Activated CD4-positive, alpha-beta T cell treated with anti-CD3 and anti-CD28 coated beads for 1 hour (primary cell): Measurements from ENCODE around the gene WFS1.

Experiments used
- DNase-seq: peaks from one replicate; pipeline ENCODE4 v3.0.0-alpha.2; 2020

WFS1 gene

DNA sequence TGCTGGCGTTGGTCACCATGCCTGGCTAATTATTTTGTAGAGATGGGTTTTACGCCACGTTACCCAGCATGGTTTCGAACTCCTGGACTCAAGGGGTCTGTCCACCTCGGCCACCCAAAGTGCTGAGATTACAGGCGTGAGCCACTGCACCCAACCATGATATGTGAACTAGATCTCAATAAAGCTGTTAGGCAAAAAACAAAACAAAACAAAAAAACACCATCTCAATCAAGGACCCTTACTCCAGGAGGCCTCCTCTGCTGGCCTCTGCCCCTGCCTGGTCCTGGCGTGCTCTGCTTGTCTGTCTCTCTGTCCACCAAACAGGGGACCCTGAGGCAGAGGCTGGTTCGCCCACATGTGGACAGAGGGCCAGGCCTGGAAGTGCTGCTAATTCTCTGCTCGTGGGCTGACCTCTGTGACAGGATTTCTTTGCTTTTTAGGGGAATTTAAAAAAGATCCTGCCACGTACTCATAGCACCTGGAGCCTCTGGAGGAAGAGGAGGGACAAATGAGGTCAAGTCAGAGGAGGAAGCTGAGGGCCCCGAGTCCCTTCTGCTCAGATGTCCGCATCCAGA is 32.7 kb upstream of the WFS1 start:
- no peak for DNase-seq

DNA sequence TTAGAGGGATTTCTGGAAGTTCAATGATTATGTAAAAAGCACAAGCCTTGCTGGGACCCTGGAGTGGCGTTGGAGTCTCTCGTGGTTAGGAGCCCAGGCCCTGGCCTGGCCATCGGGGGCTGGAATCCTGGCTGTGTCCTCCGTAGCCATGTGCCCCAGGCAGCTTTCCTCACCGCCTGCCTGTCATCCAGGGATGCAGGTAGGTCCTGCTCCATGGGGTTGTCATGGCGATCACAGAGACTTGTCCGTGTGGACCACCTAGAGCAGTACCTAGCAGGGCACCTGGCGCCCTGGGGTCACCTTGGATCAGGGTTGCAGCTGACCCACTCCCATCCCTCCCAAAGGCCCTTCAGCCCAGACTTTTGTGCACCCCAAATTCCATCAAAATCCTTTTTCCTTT is 30.2 kb upstream of the WFS1 start:
- DNase-seq = no peak

DNA sequence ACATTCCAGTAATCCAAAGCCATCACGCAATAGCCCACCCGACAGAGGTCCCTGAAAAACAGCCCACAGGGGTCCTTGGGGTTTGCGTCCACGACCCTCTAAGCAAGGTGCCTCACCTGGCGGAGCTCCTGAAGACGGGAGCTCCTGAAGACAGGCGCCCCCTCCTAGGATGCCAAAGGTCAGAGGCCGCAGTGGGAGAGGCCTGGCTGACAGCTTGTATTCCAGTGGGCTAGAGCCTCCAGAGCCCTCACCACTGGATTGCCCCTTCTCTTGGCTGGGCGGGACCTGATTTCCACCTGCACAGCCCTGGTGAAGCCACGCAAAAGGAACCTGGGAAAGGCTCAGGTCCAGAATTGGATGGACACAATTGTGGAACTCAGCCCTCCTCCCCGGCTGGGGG is 29.7 kb upstream of the WFS1 start:
- no peak for DNase-seq

DNA sequence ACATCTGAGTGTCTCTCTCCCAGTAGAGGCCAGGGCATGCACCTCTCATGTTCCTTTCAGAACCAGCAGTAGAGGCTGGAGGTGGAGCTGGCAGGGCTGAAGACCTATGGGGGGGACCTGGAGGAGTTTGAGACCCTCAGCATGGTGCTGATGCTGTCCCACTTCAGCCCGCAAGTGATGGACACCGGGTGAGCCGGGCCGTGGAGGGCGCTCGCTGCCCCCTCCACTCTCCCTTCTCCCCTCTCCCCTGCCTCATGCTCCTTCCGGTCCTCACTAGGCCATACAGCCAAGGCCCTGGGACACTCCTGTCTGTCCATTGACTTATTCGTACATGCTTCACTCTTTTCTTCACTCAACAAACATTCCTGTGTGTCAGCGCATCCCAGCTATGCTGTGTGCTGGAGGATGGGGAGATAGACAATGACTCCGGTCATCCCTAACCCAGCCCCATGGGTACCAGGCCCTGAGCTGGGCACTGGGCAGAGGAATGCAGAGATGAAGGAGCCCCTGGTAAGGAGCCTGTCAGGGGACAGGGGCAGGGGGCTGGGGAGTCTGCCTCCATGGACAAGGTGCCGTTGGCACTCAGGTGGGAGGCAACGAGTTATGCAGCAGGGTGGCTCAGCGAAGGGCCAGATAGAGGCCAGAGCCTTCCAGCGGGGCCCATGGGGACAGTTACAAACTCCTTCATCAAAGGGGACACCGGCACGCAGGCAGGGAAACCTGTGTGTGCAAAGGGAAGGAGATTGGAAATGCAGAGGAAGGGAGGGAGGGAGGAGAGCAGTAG is 28.4 kb upstream of the WFS1 start:
- DNase-seq = no peak

DNA sequence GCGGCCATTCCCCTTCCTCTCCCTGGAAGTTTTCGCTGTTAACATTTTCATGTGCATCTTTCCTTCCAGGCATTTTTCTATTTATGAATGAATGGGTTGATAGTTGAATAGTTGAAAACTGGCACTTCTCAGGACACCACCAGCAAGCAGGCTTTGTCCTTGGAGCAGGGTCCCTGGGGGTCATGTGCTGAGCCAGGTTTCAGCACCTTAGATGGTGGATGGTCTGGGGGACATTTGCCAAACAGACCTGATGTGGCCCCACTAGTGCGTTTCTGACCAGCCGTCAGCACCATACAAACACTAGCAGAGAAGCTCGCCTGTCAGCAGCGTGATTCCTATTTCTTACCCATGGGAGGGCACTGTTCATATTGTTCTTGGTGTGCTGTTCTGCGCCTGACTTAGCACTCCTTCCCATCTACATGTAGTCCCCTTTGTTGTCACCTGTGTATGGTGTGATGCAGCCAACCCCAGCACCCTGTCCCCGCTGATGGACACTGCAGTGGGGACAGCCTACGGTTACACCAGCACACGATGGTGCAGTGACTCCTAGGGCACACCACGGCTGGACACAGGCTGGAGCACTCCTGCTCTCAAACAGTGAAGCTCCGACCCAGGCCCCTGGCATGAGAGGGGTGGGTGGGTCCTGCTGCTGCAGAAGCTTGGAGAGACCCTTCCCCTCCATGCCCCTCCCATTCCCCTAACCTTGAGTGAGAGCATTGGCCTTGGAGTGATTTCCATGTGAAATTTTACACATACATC is 27.2 kb upstream of the WFS1 start:
- no peak for DNase-seq

DNA sequence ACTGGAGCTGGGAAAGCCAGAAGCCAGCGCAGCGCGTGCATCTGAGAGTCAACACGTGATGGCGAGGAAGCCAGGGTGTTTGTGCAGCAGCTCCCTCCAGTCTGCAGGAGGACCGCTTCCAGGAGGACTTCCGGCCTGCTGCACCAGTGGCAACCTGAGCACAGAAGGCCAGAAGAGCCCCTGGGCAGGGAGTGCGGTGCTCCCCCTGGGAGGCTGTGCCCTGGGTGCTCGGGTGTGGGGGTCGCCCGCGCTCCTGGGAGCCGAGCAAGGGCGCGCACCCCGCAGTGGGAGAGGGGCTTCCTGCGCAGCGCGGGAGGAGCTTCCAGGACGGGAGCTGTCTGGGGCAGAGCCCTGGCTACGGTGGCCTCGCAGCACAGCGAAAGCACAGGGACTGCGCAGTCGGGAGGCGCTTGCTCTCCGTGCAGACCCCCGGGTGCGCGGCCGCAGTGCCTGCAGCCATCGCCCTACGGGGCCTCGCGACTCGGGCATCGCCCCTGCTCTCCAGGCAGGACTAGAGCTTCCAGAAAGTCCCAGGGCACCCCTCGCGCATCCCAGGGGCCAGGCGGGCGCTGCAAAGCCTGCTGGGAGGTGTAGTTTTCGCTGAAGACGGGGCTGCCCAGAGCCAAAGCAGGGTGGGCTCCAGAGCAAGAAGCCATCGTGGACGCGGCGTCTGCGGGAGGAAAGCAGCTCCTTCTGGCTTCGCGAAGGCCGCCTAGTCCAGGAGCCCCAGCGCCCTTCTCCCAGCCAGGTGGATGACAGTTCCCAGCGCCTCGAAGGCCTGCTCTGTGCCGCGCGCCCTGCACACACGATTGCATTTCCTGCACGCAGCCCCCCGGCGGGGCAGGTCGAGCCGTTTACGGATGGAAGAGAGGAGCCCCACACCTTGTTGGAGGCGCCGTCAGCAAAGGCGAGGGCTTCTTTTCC is 24.1 kb upstream of the WFS1 start:
- no peak for DNase-seq

DNA sequence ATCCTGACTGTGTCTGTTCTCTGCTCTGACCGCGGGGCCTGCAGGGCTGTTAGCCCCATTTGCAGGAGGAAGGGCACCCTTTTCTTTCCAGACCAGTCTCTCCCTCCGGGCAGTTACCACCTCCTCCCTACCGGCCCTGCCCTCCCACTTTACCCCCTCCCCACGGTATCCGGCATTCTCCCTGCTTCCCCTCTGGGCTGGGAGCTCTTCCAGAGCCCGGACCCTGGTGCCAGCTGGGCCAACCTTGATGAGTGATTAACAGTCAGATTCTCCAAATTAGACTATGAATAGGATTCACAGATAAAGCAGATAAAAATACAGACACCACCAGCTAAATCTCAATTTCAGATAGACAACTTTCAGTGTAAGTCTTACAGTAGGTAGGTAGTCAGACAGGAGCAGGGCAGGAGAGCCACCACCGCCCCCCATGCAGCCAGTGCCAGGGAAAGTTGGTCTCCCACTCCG is 23.4 kb upstream of the WFS1 start:
- DNase-seq = no peak

DNA sequence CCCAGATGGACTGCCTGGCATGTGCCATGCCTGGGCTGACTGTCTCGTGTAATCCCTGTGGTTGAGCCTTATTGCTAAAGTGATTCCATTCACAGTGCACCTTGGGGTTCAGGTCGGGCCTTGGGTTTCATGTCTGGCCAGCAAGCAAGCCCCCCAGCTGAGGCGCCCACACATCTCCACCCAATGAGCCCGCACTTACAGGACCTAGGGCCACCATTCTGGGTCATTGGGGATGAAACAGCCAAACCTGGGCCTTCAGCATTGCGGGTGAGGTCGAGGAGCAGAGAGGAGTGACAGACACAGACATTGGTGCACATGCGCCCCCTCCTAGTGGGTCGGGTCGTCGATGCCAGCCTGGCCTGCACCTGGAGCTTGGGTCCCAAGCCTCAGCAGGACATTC is 21.3 kb upstream of the WFS1 start:
- DNase-seq = no peak

DNA sequence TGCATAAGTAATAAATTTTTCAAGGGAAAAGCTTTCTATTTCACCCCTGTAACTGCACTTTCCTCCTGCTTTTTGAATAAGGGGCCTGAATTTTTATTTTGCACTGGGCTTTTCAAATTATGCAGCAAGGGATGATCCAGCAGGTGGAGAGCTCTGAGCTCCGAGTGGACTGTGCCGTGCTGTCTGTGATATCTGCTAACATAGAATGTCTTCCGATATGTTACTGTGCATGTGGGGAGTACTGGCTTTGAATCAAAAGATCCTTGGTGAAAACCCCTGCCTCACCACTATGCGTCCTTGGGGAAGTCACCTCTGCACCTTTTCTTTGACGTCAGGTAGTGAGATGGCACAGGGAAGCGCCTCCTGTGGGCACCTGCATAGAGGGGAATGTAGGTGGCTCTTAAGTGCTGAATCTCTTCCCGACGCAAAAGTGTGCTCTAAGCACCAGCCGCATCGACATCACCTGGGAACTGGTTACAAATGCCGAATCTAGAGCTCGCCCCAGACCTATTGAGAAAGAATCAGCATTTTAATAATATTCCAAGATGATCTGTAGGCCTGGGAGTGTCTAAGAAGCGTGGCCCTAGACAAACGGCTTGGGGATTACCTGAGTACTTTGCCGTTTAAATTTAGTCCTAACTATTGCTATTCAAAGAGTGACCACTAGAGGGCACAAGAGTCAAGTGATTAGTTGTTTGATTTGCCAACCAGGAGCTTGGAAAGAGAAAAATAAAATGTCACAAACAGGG is 19.2 kb upstream of the WFS1 start:
- no peak for DNase-seq

DNA sequence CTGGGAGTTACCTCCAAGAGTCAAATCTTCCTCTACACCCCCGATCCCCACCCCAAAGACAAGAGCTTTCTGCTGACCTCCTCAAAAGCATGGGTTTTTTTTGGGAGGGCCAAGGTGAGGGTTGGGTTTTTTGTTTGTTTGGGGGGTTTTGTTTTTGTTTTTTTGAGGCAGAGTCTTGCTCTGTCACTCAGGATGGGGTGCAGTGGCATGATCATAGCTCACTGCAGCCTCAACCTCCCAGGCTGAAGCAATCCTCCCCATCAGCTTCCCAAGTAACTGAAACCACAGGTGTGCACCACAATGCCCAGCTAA is 18.7 kb upstream of the WFS1 start:
- DNase-seq = no peak

DNA sequence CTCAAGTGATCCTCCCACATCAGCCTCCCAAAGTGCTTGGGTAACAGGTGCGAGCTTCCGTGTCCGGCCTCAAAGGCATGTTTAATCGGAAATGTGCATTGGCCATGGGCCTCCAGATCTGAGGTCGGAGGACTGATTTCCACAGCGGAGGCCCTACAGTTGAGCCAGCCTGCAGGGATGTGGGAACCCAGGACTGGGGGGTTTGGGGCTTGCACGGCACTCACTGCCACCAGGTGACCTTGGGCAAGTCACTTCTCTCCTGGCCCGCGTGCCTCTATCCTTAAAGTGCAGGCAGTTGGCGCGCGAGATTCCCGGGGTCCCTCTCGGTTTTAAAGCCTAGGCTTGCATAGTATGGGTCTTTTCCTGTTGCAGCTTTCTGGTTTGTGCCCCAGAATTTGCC is 18.3 kb upstream of the WFS1 start:
- DNase-seq = no peak

DNA sequence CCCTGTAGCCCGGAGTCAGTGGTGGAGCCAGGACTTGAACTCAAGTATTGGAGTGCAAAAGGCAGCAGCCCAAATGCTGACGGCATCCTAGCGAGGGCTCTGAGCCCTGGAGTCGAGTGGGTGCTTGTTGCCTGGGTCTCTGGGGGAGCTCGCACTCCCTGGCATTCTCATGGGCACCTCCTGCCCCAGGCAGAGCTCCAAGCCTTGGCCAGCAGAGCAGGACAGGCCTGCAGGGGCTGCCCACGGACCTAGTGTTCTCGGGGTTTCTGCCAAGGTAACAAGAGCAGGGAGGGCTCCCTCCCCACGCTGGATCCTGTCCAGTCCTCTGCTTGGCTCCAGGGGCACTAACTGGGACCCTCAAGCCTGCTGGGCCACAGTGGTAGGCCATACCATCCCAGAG is 17.6 kb upstream of the WFS1 start:
- no peak for DNase-seq

DNA sequence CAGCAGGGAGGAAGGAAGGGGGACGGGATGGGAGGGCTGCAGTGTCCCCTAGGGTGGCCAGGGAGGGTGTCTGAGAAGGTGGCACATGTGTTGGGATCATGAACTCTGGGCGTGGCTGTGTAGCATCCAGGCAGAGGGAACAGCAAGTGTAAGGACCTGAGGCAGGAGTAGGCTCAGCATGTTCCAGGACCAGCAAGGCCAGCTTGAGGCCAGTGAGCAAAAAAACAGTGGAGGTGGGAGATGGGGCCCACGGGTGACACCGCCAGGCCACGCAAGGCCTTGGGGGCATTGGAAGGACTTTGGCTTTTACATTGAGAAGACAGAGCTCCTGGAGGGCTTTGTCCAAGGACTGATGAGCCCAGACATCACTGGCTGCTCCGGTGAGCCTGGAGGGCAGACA is 16.5 kb upstream of the WFS1 start:
- no peak for DNase-seq

DNA sequence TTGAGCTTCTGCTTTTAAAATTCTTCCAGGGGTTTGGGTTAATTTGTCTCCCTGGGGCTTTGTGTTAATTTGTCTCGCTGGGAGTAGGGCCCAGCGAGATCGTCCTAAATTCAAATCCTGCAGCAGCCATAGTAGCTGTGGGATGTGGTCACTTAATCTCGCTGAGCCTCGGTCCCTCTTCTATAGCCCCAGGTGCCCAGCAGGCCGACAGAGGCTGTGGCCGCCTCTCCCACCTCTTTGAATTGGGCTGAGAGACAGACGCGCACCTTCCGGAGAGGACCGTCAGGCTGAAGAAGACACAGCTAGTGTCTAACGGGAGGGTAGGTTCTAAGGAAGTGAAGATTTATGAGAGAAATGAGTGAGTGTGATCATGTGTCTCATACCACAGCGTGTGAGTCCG is 15.7 kb upstream of the WFS1 start:
- DNase-seq = no peak

DNA sequence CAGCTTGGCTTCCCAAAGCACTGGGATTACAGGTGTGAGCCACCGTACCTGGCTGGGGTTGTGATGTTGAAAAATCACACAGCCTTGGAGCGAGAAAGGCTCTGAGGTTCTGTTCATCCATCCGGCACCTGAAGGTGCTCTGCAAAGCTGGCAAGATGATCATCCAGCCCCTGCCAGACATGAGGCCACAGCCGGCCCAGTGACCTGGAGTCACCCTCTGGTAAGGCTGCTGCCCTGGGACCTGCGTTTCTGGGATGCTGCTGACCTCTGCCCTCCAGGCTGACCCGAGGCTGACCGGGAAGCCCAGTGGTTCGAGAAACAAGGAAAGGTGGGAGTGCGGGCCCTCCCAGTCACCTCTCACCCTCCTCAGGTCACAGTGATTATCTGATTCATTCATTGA is 13.5 kb upstream of the WFS1 start:
- no peak for DNase-seq

DNA sequence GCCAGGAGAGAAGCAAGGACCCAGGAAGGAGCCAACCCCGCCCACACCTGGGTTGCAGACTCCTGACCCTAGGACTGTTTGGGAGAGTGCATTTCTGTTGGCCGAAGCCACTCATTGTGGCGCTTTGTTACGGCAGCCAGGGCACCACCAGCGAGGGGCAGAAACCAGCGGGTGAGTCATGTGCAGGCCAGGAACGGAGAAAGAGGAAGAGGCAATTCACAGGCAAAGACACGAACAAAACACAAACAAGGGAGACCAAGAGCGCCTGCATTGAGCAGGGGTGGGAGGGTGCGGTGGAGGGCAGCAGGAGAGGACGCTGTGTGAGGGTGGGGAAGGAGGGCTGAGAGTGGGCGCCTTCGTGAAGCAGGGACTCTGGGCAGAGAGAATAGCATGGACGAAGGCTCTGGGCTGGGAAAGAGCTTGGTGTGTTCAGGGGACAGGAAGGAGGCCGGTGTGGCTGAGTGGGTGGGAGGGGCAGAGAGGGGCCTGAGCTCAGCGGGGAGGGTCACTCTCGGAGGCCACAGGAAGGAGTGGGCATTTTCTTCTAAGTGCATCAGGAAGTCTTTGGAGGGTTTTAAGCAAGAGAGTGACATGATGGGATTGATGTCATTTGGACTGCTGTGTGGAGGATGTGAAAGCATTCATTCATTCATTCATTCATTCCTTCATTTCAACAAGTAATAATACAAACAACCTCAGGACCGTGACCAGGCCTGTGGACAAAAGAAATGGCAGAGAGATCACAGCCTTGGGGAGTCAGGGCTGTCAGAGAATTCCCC is 12.2 kb upstream of the WFS1 start:
- no peak for DNase-seq

DNA sequence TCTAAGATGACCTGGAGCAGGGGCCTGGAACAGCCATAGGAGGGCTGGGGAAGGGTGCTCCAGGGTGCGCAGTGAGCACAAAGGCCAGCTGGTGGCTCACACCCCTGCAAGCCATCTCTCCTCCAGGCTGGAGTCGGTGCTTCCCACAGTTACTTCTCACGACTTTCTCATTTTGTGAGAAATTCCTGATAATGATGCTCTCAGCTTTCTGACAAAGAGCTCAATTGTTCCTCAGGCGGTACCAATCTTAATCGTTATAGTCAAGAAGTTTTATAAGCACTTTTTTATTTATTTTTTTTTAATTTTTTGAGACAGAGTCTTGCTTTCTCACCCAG is 11.7 kb upstream of the WFS1 start:
- DNase-seq = no peak

DNA sequence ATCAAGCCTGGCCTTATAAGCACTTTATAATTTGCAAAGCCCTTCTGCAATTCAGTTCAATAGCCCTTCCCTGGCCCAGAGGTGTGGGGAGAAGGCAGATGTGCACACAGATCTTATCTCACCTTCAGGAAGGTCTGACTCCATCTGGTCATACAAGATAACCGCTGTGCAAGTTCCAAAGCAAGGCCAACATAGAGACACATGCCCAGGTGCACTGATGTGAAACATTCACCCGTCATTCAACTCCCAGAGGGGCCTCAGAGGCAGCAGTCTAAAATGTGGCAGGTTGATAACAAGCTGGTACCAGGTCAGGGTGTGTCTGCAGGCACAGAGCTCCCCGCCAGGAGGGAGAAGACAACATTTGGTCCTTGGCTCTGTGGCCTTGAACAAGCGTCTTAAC is 10.9 kb upstream of the WFS1 start:
- DNase-seq = no peak

DNA sequence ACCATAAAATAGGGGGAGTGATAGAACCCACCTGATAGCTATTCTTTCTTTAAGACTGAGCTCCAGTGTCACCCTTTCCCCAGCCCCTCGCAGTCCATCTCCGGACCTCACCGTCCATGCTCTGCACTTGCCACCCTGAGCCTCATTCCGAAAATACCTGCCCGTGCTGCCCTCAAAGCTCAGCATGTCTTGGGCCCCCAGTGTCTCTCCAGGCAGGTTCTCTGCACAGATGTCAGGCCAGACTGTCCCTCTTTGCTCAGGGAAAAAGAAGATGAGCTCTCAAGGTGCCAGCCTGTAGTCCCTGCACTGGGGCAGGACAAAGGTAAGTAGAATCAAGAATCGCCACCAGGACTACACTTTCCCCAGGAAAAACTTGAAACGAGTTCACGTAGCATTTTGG is 9.8 kb upstream of the WFS1 start:
- no peak for DNase-seq

DNA sequence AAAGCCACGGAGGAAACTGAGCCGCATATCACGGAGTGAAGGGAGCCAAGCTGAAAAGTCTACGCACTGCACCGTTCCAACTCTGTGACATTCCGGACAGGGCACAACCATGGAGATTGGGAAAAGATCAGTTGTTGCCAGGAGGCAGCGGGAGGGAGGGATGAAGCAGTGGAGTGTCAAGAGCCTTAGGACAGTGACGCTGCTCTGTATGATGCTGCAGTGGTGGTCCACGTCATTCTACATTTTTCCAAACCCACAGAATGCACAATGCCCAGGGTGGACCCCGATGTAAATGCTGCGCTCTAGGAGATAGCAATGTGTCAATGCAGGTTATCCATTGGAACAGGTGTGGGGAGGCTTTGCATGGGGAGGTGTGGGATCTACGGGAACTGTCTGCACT is 7.5 kb upstream of the WFS1 start:
- DNase-seq = no peak

DNA sequence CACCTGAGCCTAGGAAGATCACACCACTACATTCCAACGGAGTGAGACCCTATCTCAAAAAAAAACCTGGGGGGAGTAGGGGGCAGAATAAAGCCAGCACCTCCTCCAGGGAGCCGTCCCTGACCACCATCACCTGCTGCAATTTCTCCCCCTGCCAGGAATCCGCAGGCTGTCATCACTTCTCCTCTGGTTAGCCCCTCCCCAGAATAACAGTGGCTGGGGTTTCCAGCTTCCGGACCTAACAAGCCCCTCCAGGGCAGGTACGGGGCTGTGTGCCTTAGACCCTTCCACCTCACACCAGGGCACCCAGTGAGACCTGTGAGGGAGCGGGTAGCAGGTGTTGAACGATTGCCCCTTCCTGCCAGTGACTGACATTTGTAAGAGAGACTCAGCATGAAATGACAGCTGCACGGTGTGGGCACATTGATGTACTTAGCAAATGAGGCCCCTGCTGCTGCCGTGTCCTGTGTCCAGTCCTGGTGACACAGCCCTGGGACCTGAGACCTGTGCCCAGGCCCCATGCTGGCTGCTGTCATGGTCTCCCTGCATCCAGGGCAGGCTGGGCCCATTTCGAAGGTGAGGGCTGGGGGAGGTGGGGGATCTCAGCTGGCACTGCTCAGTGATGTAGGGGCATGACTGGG is 6.7 kb upstream of the WFS1 start:
- DNase-seq = no peak
